Activated CD8-positive, alpha-beta T cell treated with anti-CD3 and anti-CD28 coated beads, Interleukin-2, amount 10 ng/mL, durations not matched to agents 7 days and 5 days (primary cell): ENCODE measurements around the gene GNAS-AS1. TPM values are rescaled to one million over a fixed set of nuclear protein-coding genes. Genes with fewer than 3 reads are reported as not detected.

Source experiments
- microRNA-seq: library from miRNA; unstranded; fragments of <30 nt; microRNA quantifications from one replicate; pipeline ENCODE4 v1.2.0, GENCODE V29; 2022
- total RNA-seq, 2 experiments: library from RNA; stranded (reverse); gene quantifications; one replicate each; pipeline ENCODE4 v1.2.3, GENCODE V29; 2021

GNAS-AS1 gene
- total RNA-seq, 2 experiments from 2014 or later = 1.3 to 2.0 TPM

Small RNA genes lying within 50 kb of the gene (microRNA-seq; reads per million reads assigned to microRNA genes)
- not detected for gene MIR298

Other genes with a start within 250 kb of the GNAS-AS1 start
- gene STX16, start 199.6 kb downstream of the GNAS-AS1 start, total RNA-seq = 100 to 1,000 TPM; 128 to 136 TPM
- 10 to 100 TPM; 22.9 to 26.8 TPM for gene NPEPL1, start 158.1 kb downstream of the GNAS-AS1 start, total RNA-seq
- 100 to 1,000 TPM; 912 to 952 TPM for gene GNAS, start 1.8 kb upstream of the GNAS-AS1 start, total RNA-seq
- gene NELFCD, start 130.4 kb upstream of the GNAS-AS1 start, total RNA-seq = 10 to 100 TPM; 89.0 to 89.5 TPM
- 10 to 100 TPM; 42.4 to 44.0 TPM for gene CTSZ, start 156.4 kb upstream of the GNAS-AS1 start, total RNA-seq
- not detected for gene TUBB1, start 168.5 kb upstream of the GNAS-AS1 start, total RNA-seq
- 10 to 100 TPM; 97.8 to 98.8 TPM for gene ATP5F1E, start 181.4 kb upstream of the GNAS-AS1 start, total RNA-seq
- gene PRELID3B, start 191.9 kb upstream of the GNAS-AS1 start, total RNA-seq = 10 to 100 TPM; 80.1 to 81.6 TPM